ENCODE results near the gene ZNF662.

The ZNF662 gene

GRCh38 chr3:42942693-42943092, 36.8 kb downstream of the ZNF662 start:
- DNase-seq, result no peak

GRCh38 chr3:42946050-42946449, 40.1 kb downstream of the ZNF662 start:
- DNase-seq, result no peak

- no peak for DNase-seq
Measured at GRCh38 chr3:42957573-42957972, 51.6 kb downstream of the ZNF662 start.

- DNase-seq, result no peak
Measured at GRCh38 chr3:42960282-42960681, 54.3 kb downstream of the ZNF662 start.

- peak in 1 of 2 experiments; percentile 25 for DNase-seq
Measured at GRCh38 chr3:42960786-42961185, 54.8 kb downstream of the ZNF662 start.

- peak; percentile 1 to 56 for DNase-seq
Measured at GRCh38 chr3:42961633-42962032, 55.7 kb downstream of the ZNF662 start.

- no peak for DNase-seq
Measured at GRCh38 chr3:42963269-42963668, 57.3 kb downstream of the ZNF662 start.

GRCh38 chr3:42964266-42964665, 58.3 kb downstream of the ZNF662 start:
- DNase-seq, result no peak
